Measurements from ENCODE around the gene CHDH.
A peak's percentile ranks its signal among the peaks of the same experiment; 100 is the strongest.

CHDH gene

GRCh38 chr3:53846134-53846850, at the start of gene CHDH, which contains the start of gene IL17RB (continued):
- peak; percentile 63; the same call in 1 of the 2 replicates for TF ChIP-seq ZNF660 (tag by site-specific recombination; IDR thresholded peaks at IDR 0.05)
- TF ChIP-seq, protein P1, sequence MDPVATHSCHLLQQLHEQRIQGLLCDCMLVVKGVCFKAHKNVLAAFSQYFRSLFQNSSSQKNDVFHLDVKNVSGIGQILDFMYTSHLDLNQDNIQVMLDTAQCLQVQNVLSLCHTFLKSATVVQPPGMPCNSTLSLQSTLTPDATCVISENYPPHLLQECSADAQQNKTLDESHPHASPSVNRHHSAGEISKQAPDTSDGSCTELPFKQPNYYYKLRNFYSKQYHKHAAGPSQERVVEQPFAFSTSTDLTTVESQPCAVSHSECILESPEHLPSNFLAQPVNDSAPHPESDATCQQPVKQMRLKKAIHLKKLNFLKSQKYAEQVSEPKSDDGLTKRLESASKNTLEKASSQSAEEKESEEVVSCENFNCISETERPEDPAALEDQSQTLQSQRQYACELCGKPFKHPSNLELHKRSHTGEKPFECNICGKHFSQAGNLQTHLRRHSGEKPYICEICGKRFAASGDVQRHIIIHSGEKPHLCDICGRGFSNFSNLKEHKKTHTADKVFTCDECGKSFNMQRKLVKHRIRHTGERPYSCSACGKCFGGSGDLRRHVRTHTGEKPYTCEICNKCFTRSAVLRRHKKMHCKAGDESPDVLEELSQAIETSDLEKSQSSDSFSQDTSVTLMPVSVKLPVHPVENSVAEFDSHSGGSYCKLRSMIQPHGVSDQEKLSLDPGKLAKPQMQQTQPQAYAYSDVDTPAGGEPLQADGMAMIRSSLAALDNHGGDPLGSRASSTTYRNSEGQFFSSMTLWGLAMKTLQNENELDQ (tag by site-specific recombination; IDR thresholded peaks at IDR 0.05; ENCODE audit: low read depth), result no peak
- peak; percentile 43; the same call in 1 of the 2 replicates for TF ChIP-seq ZIC2 (tag by site-specific recombination; IDR thresholded peaks at IDR 0.05)
- TF ChIP-seq, protein P2, sequence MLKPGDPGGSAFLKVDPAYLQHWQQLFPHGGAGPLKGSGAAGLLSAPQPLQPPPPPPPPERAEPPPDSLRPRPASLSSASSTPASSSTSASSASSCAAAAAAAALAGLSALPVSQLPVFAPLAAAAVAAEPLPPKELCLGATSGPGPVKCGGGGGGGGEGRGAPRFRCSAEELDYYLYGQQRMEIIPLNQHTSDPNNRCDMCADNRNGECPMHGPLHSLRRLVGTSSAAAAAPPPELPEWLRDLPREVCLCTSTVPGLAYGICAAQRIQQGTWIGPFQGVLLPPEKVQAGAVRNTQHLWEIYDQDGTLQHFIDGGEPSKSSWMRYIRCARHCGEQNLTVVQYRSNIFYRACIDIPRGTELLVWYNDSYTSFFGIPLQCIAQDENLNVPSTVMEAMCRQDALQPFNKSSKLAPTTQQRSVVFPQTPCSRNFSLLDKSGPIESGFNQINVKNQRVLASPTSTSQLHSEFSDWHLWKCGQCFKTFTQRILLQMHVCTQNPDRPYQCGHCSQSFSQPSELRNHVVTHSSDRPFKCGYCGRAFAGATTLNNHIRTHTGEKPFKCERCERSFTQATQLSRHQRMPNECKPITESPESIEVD (tag by site-specific recombination; IDR thresholded peaks at IDR 0.05), result no peak
- TF ChIP-seq ZSCAN18 (tag by site-specific recombination; IDR thresholded peaks at IDR 0.05), result no peak
- no peak for TF ChIP-seq PRDM4 (tag by site-specific recombination; IDR thresholded peaks at IDR 0.05)
- no peak for TF ChIP-seq ZBTB1 (tag by site-specific recombination; IDR thresholded peaks at IDR 0.05)
- no peak for TF ChIP-seq REPIN1 (tag by site-specific recombination; IDR thresholded peaks at IDR 0.05; ENCODE audit: low read depth)
- TF ChIP-seq ZNF658 (tag by site-specific recombination; IDR thresholded peaks at IDR 0.05), result no peak
- TF ChIP-seq ZBTB7A (tag by site-specific recombination; IDR thresholded peaks at IDR 0.05; ENCODE audit: low read depth), result no peak
- TF ChIP-seq GLIS1 (tag by site-specific recombination; IDR thresholded peaks at IDR 0.05), result peak; percentile 60
- peak; percentile 77; the same call in 1 of the 2 replicates for TF ChIP-seq ZBTB20 (tag by site-specific recombination; IDR thresholded peaks at IDR 0.05)
- TF ChIP-seq ZBTB26 (tag by site-specific recombination; optimal IDR thresholded peaks at IDR 0.05), result peak; percentile 81
- TF ChIP-seq SP3 (tag by site-specific recombination; IDR thresholded peaks at IDR 0.05), result peak; percentile 71
- TF ChIP-seq ZNF558 (tag by site-specific recombination; IDR thresholded peaks at IDR 0.05), result no peak

DNA sequence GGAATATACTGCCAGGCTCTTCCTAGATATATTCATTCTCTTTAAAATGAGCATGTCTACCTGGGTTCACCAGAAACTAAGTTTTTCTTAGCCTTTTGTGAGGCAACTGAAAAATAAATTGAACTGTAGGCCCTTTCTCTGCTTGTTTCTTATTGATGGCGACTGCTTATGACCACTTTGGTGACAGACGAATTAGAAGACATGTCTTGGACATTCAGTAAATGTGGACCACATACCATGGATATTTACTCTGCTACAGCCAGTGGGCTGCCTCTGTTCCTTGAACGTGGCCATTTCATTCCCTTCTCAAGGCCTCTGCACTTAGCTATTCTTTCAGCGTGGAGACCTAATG, 46.0 kb upstream of the CHDH start:
- ChIA-PET CTCF (interaction anchor here (0.7 kb wide), 1 partner anchor 1151 kb away, joined by 3 read pairs; no protein-coding TSS in a partner anchor), POLR2A (interaction anchor here (0.5 to 1.5 kb wide), 3 partner anchors 15 to 35 kb away, joined by 3 read pairs; no protein-coding TSS in a partner anchor)
- Histone ChIP-seq H3K27ac (ENCODE audit: extremely low read depth, low read depth, low read length) (peak overlapping the region; percentile 51), H3K4me1 (ENCODE audit: control insufficient read depth, insufficient read depth, low read length) (no peaks in the 10 kb centered on the region), H3K9me3 (ENCODE audit: control insufficient read depth, insufficient read depth, low read depth, low read length) (no peaks in the 10 kb centered on the region), H3K4me3 (ENCODE audit: low read depth, low read length) (peak overlapping the region; percentile 41), H3K36me3 (ENCODE audit: control insufficient read depth in 2 of 2, insufficient read depth in 1 of 2, low read length in 2 of 2) (peaks cover 0 to 14% of the 10 kb centered on the region in 2 experiments; a peak in 1 of 3 replicates)
- TF ChIP-seq SETDB1 (IDR thresholded peaks at IDR 0.05; ENCODE audit: insufficient read length, low read length) (no peak), ZNF529 (tag by site-specific recombination; IDR thresholded peaks at IDR 0.05; ENCODE audit: insufficient replicate concordance) (no peak), ZNF146 (tag by site-specific recombination; IDR thresholded peaks at IDR 0.05) (no peak), ZBTB20 (tag by site-specific recombination; IDR thresholded peaks at IDR 0.05) (no peak), ZNF24 (tag by site-specific recombination; IDR thresholded peaks at IDR 0.05) (no peak), ZNF654 (tag by site-specific recombination; IDR thresholded peaks at IDR 0.05; ENCODE audit: low read depth) (no peak), ZNF416 (tag by site-specific recombination; IDR thresholded peaks at IDR 0.05) (no peak)
- TF ChIP-seq, protein P3, sequence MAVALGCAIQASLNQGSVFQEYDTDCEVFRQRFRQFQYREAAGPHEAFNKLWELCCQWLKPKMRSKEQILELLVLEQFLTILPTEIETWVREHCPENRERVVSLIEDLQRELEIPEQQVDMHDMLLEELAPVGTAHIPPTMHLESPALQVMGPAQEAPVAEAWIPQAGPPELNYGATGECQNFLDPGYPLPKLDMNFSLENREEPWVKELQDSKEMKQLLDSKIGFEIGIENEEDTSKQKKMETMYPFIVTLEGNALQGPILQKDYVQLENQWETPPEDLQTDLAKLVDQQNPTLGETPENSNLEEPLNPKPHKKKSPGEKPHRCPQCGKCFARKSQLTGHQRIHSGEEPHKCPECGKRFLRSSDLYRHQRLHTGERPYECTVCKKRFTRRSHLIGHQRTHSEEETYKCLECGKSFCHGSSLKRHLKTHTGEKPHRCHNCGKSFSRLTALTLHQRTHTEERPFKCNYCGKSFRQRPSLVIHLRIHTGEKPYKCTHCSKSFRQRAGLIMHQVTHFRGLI (tag by site-specific recombination; IDR thresholded peaks at IDR 0.05), result no peak
- TF ChIP-seq, protein P4, sequence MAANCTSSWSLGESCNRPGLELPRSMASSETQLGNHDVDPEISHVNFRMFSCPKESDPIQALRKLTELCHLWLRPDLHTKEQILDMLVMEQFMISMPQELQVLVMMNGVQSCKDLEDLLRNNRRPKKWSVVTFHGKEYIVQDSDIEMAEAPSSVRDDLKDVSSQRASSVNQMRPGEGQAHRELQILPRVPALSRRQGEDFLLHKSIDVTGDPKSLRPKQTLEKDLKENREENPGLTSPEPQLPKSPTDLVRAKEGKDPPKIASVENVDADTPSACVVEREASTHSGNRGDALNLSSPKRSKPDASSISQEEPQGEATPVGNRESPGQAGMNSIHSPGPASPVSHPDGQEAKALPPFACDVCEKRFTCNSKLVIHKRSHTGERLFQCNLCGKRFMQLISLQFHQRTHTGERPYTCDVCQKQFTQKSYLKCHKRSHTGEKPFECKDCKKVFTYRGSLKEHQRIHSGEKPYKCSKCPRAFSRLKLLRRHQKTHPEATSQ (tag by site-specific recombination; IDR thresholded peaks at IDR 0.05), result no peak

Data from HEK293 (cell line).